Vagina (tissue), 2 donors: ENCODE results near the gene SDK2. TPM values are rescaled to one million over a fixed set of nuclear protein-coding genes. Genes with fewer than 3 reads are reported as not detected.

ENCODE experiments used
- DNase-seq, 2 donors: peaks; one replicate each; pipeline ENCODE4 v3.0.0-alpha.2; 2017; ENCODE audit errors: extremely low spot score in 2 of 2
- H3K27ac ChIP-seq: fragments of 200-600 bp; sonication (generic); one replicate; pipeline ENCODE4 v1.5.1; 2019
- H3K27me3 ChIP-seq: fragments of 200-600 bp; sonication (generic); one replicate; pipeline ENCODE4 v1.5.1; 2019
- H3K36me3 ChIP-seq, 2 donors: fragments of 200-600 bp; sonication (generic); one replicate each; pipeline ENCODE4 v1.5.1; 2017 to 2019
- H3K4me1 ChIP-seq: fragments of 200-600 bp; sonication (generic); one replicate; pipeline ENCODE4 v1.5.1; 2019
- H3K4me3 ChIP-seq, 2 donors: fragments of 200-600 bp; sonication (generic); 1 replicate in 1 of 2; 2 replicates in 1 of 2; pipeline ENCODE4 v1.5.1; 2016 to 2019
- H3K9me3 ChIP-seq: fragments of 200-600 bp; sonication (generic); one replicate; pipeline ENCODE4 v1.5.1; 2019
- CTCF ChIP-seq, 3 experiments: fragments of 450-650 bp in 2 of 3; fragments of 200-600 bp in 1 of 3; sonication (generic) in 1 of 3; IDR thresholded peaks; one replicate each; pipeline ENCODE4 v1.5.1; 2017 to 2019; ENCODE audit warnings: antibody characterized with exemption in 3 of 3, mild to moderate bottlenecking in 2 of 3, moderate library complexity in 2 of 3
- POLR2A ChIP-seq, 2 donors: fragments of 450-650 bp; IDR thresholded peaks; one replicate each; pipeline ENCODE4 v1.6.1; 2017; ENCODE audit warnings: antibody characterized with exemption in 2 of 2, mild to moderate bottlenecking in 2 of 2, moderate library complexity in 2 of 2
- POLR2AphosphoS5 ChIP-seq, 2 donors: sonication (generic); formaldehyde crosslinking; IDR thresholded peaks; one replicate each; pipeline ENCODE4 v1.9.0; 2017; ENCODE audit warnings: antibody characterized with exemption in 2 of 2, mild to moderate bottlenecking in 2 of 2, low read depth in 1 of 2; ENCODE audit not compliant: insufficient read depth in 1 of 2
- intact Hi-C: fragments of 100-400 bp; cut with DNase I; formaldehyde crosslinking; loops from one replicate; pipeline ENCODE4 v1.15.1; 2023
- total RNA-seq: library from RNA; depleted of rRNA; stranded (reverse); fragments of >200 nt; gene quantifications from one replicate; pipeline ENCODE4 v1.2.3, GENCODE V29; 2016

Gene SDK2
- total RNA-seq, 1 donor from 2014 or later = 1.7 TPM

GRCh38 chr17:73466704-73467433 is 177.4 kb downstream of the SDK2 start:
- intact Hi-C loops = no loop called here

GRCh38 chr17:73465953-73466230 is 178.4 kb downstream of the SDK2 start:
- Histone ChIP-seq H3K9me3 (no peaks in the 10 kb centered on the region), H3K27me3 (no peaks in the 10 kb centered on the region), H3K36me3 (no peaks in the 10 kb centered on the region), H3K4me1 (no peaks in the 10 kb centered on the region), H3K4me3 (no peak overlapping the region), H3K27ac (no peak overlapping the region)
- TF ChIP-seq POLR2A (IDR thresholded peaks at IDR 0.05) = no peak
- TF ChIP-seq POLR2AphosphoS5 (IDR thresholded peaks at IDR 0.05; ENCODE audit: insufficient read depth in 1 of 2, low read depth in 1 of 2) = no peak
- no peak for TF ChIP-seq CTCF (IDR thresholded peaks at IDR 0.05)
- intact Hi-C loops = no loop called here
- no peak for DNase-seq

More at GRCh38 chr17:73466704-73467433, 177.4 kb downstream of the SDK2 start:
- Histone ChIP-seq H3K36me3 (no peaks in the 10 kb centered on the region), H3K9me3 (no peaks in the 10 kb centered on the region), H3K27ac (no peak overlapping the region), H3K4me3 (no peak overlapping the region), H3K27me3 (no peaks in the 10 kb centered on the region), H3K4me1 (no peaks in the 10 kb centered on the region)
- DNase-seq = no peak
- TF ChIP-seq CTCF (IDR thresholded peaks at IDR 0.05) = no peak
- TF ChIP-seq POLR2A (IDR thresholded peaks at IDR 0.05) = no peak
- TF ChIP-seq POLR2AphosphoS5 (IDR thresholded peaks at IDR 0.05; ENCODE audit: insufficient read depth in 1 of 2, low read depth in 1 of 2) = no peak

GRCh38 chr17:73465130-73465952 is 178.9 kb downstream of the SDK2 start:
- no peak overlapping the region for H3K27ac ChIP-seq
- intact Hi-C loops = no loop called here
- H3K27me3 ChIP-seq = no peaks in the 10 kb centered on the region
- H3K9me3 ChIP-seq = no peaks in the 10 kb centered on the region
- H3K4me1 ChIP-seq = no peaks in the 10 kb centered on the region
- TF ChIP-seq CTCF (IDR thresholded peaks at IDR 0.05) (no peak), POLR2AphosphoS5 (IDR thresholded peaks at IDR 0.05; ENCODE audit: insufficient read depth in 1 of 2, low read depth in 1 of 2) (no peak), POLR2A (IDR thresholded peaks at IDR 0.05) (no peak)
- no peak for DNase-seq
- H3K4me3 ChIP-seq = no peak overlapping the region
- H3K36me3 ChIP-seq = no peaks in the 10 kb centered on the region

- Histone ChIP-seq H3K9me3 (no peaks in the 10 kb centered on the region), H3K27ac (no peak overlapping the region), H3K36me3 (no peaks in the 10 kb centered on the region), H3K4me1 (no peaks in the 10 kb centered on the region), H3K4me3 (no peak overlapping the region), H3K27me3 (no peaks in the 10 kb centered on the region)
- DNase-seq = no peak
- intact Hi-C loops = no loop called here
- no peak for TF ChIP-seq POLR2A (IDR thresholded peaks at IDR 0.05)
- TF ChIP-seq POLR2AphosphoS5 (IDR thresholded peaks at IDR 0.05; ENCODE audit: insufficient read depth in 1 of 2, low read depth in 1 of 2) = no peak
- no peak for TF ChIP-seq CTCF (IDR thresholded peaks at IDR 0.05)
Measured at GRCh38 chr17:73464447-73464846, 179.8 kb downstream of the SDK2 start.

GRCh38 chr17:73463821-73464220 is 180.4 kb downstream of the SDK2 start:
- no peaks in the 10 kb centered on the region for H3K9me3 ChIP-seq
- H3K36me3 ChIP-seq = no peaks in the 10 kb centered on the region
- no peak overlapping the region for H3K27ac ChIP-seq
- H3K4me1 ChIP-seq = no peaks in the 10 kb centered on the region
- H3K27me3 ChIP-seq = no peaks in the 10 kb centered on the region
- intact Hi-C loops = no loop called here
- no peak for DNase-seq
- no peak overlapping the region for H3K4me3 ChIP-seq
- TF ChIP-seq POLR2AphosphoS5 (IDR thresholded peaks at IDR 0.05; ENCODE audit: insufficient read depth in 1 of 2, low read depth in 1 of 2) (no peak), POLR2A (IDR thresholded peaks at IDR 0.05) (no peak), CTCF (IDR thresholded peaks at IDR 0.05) (no peak)
